ENCODE results near the gene MTERF4.

- TF ChIP-seq CTCF (IDR thresholded peaks at IDR 0.05; ENCODE audit: low read depth, low read length) (no peak), EZH2phosphoT487 (IDR thresholded peaks at IDR 0.05; ENCODE audit: low read depth) (no peak)
These were observed 53.1 kb downstream of the MTERF4 start for GRCh38 chr2:241048949-241049343.

Data from OCI-LY3 (cell line).